Neural cell (in vitro differentiated cells): ENCODE data around the gene PRR14. TPM values are rescaled to one million over a fixed set of nuclear protein-coding genes. Genes with fewer than 3 reads are reported as not detected.

ENCODE experiments used
- H2AFZ ChIP-seq: fragments of 200-600, 300-800 bp; sonication (generic), shearing (Covaris generic); 2 replicates; pipeline ENCODE4 v1.6.0; 2014; ENCODE audit warnings: low read depth, mild to moderate bottlenecking, antibody characterized with exemption, low read length, moderate library complexity
- H3F3A ChIP-seq: fragments of 200-600 bp; shearing (Covaris generic); 2 replicates; pipeline ENCODE4 v1.6.1; 2016; ENCODE audit warnings: mild to moderate bottlenecking, moderate library complexity, mixed read lengths, antibody characterized with exemption, low read length; ENCODE audit not compliant: insufficient read depth, poor library complexity, severe bottlenecking
- H3K27ac ChIP-seq: fragments of 200-600, 300-800 bp; sonication (generic), shearing (Covaris generic); 2 replicates; pipeline ENCODE4 v1.5.1; 2014; ENCODE audit warnings: mild to moderate bottlenecking, low read length, moderate library complexity
- H3K27me3 ChIP-seq: fragments of 300-800, 200-600 bp; sonication (generic), shearing (Covaris generic); 2 replicates; pipeline ENCODE4 v1.6.0; 2014; ENCODE audit warnings: mild to moderate bottlenecking, low read depth, low read length, moderate library complexity; ENCODE audit not compliant: insufficient read depth
- H3K36me3 ChIP-seq: fragments of 300-800, 200-600 bp; sonication (generic), shearing (Covaris generic); 2 replicates; pipeline ENCODE4 v1.5.1; 2014; ENCODE audit warnings: mild to moderate bottlenecking, antibody characterized with exemption, low read length, moderate library complexity; ENCODE audit not compliant: insufficient read depth
- H3K4me2 ChIP-seq: fragments of 300-800, 200-600 bp; sonication (generic), shearing (Covaris generic); 2 replicates; pipeline ENCODE4 v1.6.0; 2014; ENCODE audit warnings: mild to moderate bottlenecking, low read length
- H3K4me3 ChIP-seq: fragments of 300-800, 200-600 bp; sonication (generic), shearing (Covaris generic); 2 replicates; pipeline ENCODE4 v1.5.1; 2014; ENCODE audit warnings: mild to moderate bottlenecking, low read length, moderate library complexity
- H3K79me2 ChIP-seq: fragments of 200-600 bp; shearing (Covaris generic); replicated peaks from 2 replicates; pipeline ENCODE4 v1.6.0; 2014; ENCODE audit warnings: mild to moderate bottlenecking, low read length, moderate library complexity; ENCODE audit not compliant: insufficient read depth
- H3K9ac ChIP-seq: fragments of 300-800, 200-600 bp; sonication (generic), shearing (Covaris generic); 2 replicates; pipeline ENCODE4 v1.6.1; 2016; ENCODE audit warnings: mild to moderate bottlenecking, low read length, mixed read lengths
- H3K9me2 ChIP-seq: fragments of 200-600 bp; shearing (Covaris generic); 2 replicates; pipeline ENCODE4 v1.6.1; 2016; ENCODE audit warnings: mild to moderate bottlenecking, low read length, mixed read lengths; ENCODE audit not compliant: insufficient read depth
- H3K9me3 ChIP-seq: fragments of 200-600, 300-800 bp; sonication (generic), shearing (Covaris generic); 2 replicates; pipeline ENCODE4 v1.6.1; 2016; ENCODE audit warnings: mild to moderate bottlenecking, mixed run types, low read length, moderate library complexity, mixed read lengths
- H4K20me1 ChIP-seq: fragments of 200-600 bp; shearing (Covaris generic); 2 replicates; pipeline ENCODE4 v1.6.1; 2016; ENCODE audit warnings: mild to moderate bottlenecking, mixed run types; ENCODE audit not compliant: insufficient read depth
- EP300 ChIP-seq: fragments of 450-650 bp; conservative IDR thresholded peaks from 2 replicates; pipeline ENCODE4 v1.6.1; 2014; ENCODE audit warnings: antibody characterized with exemption, mild to moderate bottlenecking, moderate library complexity; ENCODE audit not compliant: poor library complexity, severe bottlenecking
- EZH2 ChIP-seq: fragments of 200-600, 300-800 bp; shearing (Covaris generic), sonication (generic); IDR thresholded peaks from 2 replicates; pipeline ENCODE4 v1.6.1; 2014; ENCODE audit warnings: antibody characterized with exemption, low read length, borderline replicate concordance, mild to moderate bottlenecking; ENCODE audit not compliant: insufficient read depth, poor library complexity, severe bottlenecking
- MXI1 ChIP-seq: fragments of 450-650 bp; conservative IDR thresholded peaks from 2 replicates; pipeline ENCODE4 v1.6.1; 2014; ENCODE audit warnings: antibody characterized with exemption, mild to moderate bottlenecking; ENCODE audit not compliant: poor library complexity, severe bottlenecking
- POLR2AphosphoS5 ChIP-seq: IDR thresholded peaks from 2 replicates; pipeline ENCODE4 v1.6.1; 2012
- RAD21 ChIP-seq: fragments of 450-650 bp; conservative IDR thresholded peaks from 2 replicates; pipeline ENCODE4 v1.6.1; 2014; ENCODE audit warnings: antibody characterized with exemption, mild to moderate bottlenecking, moderate library complexity
- SMC3 ChIP-seq: fragments of 450-650 bp; conservative IDR thresholded peaks from 2 replicates; pipeline ENCODE4 v1.6.1; 2014; ENCODE audit warnings: antibody characterized with exemption, mild to moderate bottlenecking, moderate library complexity; ENCODE audit not compliant: poor library complexity
- TAF1 ChIP-seq: IDR thresholded peaks from 2 replicates; pipeline ENCODE4 v1.6.1; 2012; ENCODE audit warnings: low read depth
- polyA plus RNA-seq: library from polyadenylated mRNA; depleted of rRNA; stranded (reverse); fragments of >200 nt; gene quantifications from 2 replicates; pipeline ENCODE4 v1.2.3, GENCODE V29; 2014
- TF ChIP-seq, protein P1 (sequence below): fragments of 450-650 bp; IDR thresholded peaks from 2 replicates; pipeline ENCODE4 v1.5.1; 2014; ENCODE audit warnings: antibody characterized with exemption, mild to moderate bottlenecking, moderate library complexity; ENCODE audit not compliant: poor library complexity, severe bottlenecking
- TF ChIP-seq, protein P2 (sequence below): IDR thresholded peaks from 2 replicates; pipeline ENCODE4 v1.6.1; 2012; ENCODE audit warnings: borderline replicate concordance

PRR14 gene
- polyA plus RNA-seq, 1 donor from 2014 or later: 23.3 TPM

DNA sequence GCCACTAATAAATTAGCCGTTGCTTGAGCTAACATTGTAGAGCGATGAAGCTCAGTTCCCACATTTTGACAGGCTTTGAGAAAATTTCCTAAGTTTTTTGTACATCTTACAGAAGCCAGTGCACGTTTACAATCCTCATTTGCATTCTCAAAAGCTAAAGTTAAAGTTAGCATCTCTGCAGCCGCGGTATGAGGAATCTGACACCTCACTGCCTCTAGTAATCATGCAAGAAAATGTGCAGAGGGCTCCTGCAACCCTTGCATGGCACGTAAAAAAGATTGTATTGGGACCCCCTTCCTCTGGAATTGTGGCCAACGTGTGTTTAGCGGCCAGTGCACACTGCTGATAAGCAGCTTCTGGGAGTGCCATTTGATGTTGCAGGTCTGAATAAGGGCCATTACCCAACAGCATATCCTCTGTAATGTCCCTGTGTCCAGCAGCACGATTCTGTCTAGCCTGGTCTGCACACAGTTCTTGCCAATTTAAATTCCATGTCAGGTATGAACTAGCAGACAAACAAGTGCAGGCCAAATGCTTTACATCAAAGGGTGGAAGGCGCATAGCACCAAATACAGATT lies 28.2 kb upstream of the PRR14 start:
- Histone ChIP-seq H3K27me3 (no peaks in the 10 kb centered on the region), H3F3A (no peaks in the 10 kb centered on the region), H4K20me1 (no peaks in the 10 kb centered on the region), H3K9me2 (no peaks in the 10 kb centered on the region), H3K4me3 (no peak overlapping the region), H3K36me3 (no peaks in the 10 kb centered on the region), H3K79me2 (no peaks in the 10 kb centered on the region), H3K9me3 (no peaks in the 10 kb centered on the region), H3K4me2 (no peak overlapping the region), H3K27ac (no peak overlapping the region), H2AFZ (no peak overlapping the region), H3K9ac (no peak overlapping the region)
- TF ChIP-seq POLR2AphosphoS5 (no peak), MXI1 (no peak), SMC3 (no peak), EZH2 (no peak)
- TF ChIP-seq, protein P1, sequence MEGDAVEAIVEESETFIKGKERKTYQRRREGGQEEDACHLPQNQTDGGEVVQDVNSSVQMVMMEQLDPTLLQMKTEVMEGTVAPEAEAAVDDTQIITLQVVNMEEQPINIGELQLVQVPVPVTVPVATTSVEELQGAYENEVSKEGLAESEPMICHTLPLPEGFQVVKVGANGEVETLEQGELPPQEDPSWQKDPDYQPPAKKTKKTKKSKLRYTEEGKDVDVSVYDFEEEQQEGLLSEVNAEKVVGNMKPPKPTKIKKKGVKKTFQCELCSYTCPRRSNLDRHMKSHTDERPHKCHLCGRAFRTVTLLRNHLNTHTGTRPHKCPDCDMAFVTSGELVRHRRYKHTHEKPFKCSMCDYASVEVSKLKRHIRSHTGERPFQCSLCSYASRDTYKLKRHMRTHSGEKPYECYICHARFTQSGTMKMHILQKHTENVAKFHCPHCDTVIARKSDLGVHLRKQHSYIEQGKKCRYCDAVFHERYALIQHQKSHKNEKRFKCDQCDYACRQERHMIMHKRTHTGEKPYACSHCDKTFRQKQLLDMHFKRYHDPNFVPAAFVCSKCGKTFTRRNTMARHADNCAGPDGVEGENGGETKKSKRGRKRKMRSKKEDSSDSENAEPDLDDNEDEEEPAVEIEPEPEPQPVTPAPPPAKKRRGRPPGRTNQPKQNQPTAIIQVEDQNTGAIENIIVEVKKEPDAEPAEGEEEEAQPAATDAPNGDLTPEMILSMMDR: no peak

DNA sequence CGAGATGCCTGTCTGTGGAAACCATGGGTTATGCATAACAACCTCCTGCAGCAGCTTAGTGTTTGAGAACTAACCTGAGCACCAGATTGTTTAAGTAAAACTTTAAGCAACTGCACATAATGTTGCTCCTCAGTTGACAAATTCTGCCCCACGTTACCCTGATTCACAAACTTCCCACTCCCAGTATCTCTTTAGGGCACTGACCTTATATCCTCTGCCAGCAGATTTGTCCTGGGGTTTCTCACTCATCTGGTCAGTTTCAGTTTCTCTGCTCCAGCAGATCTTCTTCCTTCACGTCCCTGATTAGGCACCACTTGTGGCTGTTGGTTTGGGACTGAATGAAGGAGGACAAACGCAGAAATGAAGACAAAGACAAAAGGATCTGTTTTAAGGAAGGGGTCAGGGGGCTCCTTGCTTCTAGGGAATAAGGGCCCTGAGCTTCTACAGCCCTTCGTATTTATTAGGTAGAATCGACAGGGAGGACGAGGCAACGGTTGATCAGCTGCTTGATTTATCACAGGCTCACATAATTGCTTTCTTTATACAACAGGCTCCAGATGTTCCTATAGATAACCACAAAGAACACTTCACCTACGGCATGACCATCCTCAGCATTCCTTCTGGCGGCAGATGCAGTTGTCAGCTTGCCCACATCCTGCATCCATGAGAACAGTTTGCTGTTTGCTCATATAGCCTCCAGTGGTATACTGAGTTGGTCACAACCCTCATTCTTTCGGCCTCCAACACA lies 27.1 kb upstream of the PRR14 start:
- no peak overlapping the region for H3K9ac ChIP-seq
- no peak overlapping the region for H2AFZ ChIP-seq
- H3K9me3 ChIP-seq: no peaks in the 10 kb centered on the region
- TF ChIP-seq RAD21: no peak
- TF ChIP-seq, protein P1: no peak
- TF ChIP-seq EZH2: no peak
- TF ChIP-seq, protein P2, sequence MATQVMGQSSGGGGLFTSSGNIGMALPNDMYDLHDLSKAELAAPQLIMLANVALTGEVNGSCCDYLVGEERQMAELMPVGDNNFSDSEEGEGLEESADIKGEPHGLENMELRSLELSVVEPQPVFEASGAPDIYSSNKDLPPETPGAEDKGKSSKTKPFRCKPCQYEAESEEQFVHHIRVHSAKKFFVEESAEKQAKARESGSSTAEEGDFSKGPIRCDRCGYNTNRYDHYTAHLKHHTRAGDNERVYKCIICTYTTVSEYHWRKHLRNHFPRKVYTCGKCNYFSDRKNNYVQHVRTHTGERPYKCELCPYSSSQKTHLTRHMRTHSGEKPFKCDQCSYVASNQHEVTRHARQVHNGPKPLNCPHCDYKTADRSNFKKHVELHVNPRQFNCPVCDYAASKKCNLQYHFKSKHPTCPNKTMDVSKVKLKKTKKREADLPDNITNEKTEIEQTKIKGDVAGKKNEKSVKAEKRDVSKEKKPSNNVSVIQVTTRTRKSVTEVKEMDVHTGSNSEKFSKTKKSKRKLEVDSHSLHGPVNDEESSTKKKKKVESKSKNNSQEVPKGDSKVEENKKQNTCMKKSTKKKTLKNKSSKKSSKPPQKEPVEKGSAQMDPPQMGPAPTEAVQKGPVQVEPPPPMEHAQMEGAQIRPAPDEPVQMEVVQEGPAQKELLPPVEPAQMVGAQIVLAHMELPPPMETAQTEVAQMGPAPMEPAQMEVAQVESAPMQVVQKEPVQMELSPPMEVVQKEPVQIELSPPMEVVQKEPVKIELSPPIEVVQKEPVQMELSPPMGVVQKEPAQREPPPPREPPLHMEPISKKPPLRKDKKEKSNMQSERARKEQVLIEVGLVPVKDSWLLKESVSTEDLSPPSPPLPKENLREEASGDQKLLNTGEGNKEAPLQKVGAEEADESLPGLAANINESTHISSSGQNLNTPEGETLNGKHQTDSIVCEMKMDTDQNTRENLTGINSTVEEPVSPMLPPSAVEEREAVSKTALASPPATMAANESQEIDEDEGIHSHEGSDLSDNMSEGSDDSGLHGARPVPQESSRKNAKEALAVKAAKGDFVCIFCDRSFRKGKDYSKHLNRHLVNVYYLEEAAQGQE: no peak
- TF ChIP-seq EP300: no peak
- no peak for TF ChIP-seq MXI1
- no peak for TF ChIP-seq SMC3
- no peak for TF ChIP-seq TAF1
- TF ChIP-seq POLR2AphosphoS5: no peak
- no peaks in the 10 kb centered on the region for H3K9me2 ChIP-seq
- no peaks in the 10 kb centered on the region for H3K27me3 ChIP-seq
- no peaks in the 10 kb centered on the region for H3K79me2 ChIP-seq
- H4K20me1 ChIP-seq: no peaks in the 10 kb centered on the region
- H3F3A ChIP-seq: no peaks in the 10 kb centered on the region
- no peak overlapping the region for H3K27ac ChIP-seq
- H3K36me3 ChIP-seq: no peaks in the 10 kb centered on the region
- H3K4me3 ChIP-seq: no peak overlapping the region
- no peak overlapping the region for H3K4me2 ChIP-seq
